Spleen (tissue), 7 donors: ENCODE results near the gene CRYBG1.

Experiments
- POLR2A ChIP-seq, 3 donors: fragments of 450-650 bp; IDR thresholded peaks; one replicate each; pipeline ENCODE4 v1.5.1; 2017; ENCODE audit warnings: antibody characterized with exemption in 3 of 3, mild to moderate bottlenecking in 1 of 3
- TF ChIP-seq, protein P1 (sequence below), 11 experiments: fragments of 200-600 bp in 7 of 11; fragments of 450-650 bp in 4 of 11; sonication (generic) in 4 of 11; IDR thresholded peaks in 8 of 11; conservative IDR thresholded peaks in 3 of 11; 1 replicate in 7 of 11; 2 replicates in 4 of 11; pipeline versions ENCODE4 v1.4.0 to v1.8.0; 2016 to 2021; ENCODE audit warnings: antibody characterized with exemption in 11 of 11, inconsistent platforms in 4 of 11, mild to moderate bottlenecking in 1 of 11
- donor health status: DM: no; HTN: no; CAD: no; lungs with moderate emphysema.
- donor health status: DM: no; HTN: no; CAD: no.
- donor health status: DM: no; HTN: no; CAD: no.

- no peak for TF ChIP-seq POLR2A (IDR thresholded peaks at IDR 0.05)
- TF ChIP-seq, protein P1, sequence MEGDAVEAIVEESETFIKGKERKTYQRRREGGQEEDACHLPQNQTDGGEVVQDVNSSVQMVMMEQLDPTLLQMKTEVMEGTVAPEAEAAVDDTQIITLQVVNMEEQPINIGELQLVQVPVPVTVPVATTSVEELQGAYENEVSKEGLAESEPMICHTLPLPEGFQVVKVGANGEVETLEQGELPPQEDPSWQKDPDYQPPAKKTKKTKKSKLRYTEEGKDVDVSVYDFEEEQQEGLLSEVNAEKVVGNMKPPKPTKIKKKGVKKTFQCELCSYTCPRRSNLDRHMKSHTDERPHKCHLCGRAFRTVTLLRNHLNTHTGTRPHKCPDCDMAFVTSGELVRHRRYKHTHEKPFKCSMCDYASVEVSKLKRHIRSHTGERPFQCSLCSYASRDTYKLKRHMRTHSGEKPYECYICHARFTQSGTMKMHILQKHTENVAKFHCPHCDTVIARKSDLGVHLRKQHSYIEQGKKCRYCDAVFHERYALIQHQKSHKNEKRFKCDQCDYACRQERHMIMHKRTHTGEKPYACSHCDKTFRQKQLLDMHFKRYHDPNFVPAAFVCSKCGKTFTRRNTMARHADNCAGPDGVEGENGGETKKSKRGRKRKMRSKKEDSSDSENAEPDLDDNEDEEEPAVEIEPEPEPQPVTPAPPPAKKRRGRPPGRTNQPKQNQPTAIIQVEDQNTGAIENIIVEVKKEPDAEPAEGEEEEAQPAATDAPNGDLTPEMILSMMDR (IDR thresholded peaks at IDR 0.05 in 8 of 11, conservative IDR thresholded peaks at IDR 0.05 in 3 of 11) = no peak
Measured at GRCh38 chr6:106413016-106413415, 52.5 kb downstream of the CRYBG1 start.
